Neuronal stem cell (in vitro differentiated cells): ENCODE measurements around the gene RPLP2.
A peak's percentile ranks its signal among the peaks of the same experiment; 100 is the strongest.

Experiments
- DNase-seq: peaks from one replicate; pipeline ENCODE4 v3.0.0-alpha.2; 2013; ENCODE audit warnings: low spot score
- H2AFZ ChIP-seq: one replicate; pipeline ENCODE4 v1.6.1; 2013; ENCODE audit warnings: mild to moderate bottlenecking, low read length, inconsistent platforms
- H2AK5ac ChIP-seq: 2 replicates; pipeline ENCODE4 v1.6.1; 2013; ENCODE audit warnings: low read depth, mild to moderate bottlenecking, inconsistent platforms, low read length, moderate library complexity, mixed read lengths
- H2BK120ac ChIP-seq: 2 replicates; pipeline ENCODE4 v1.6.1; 2013; ENCODE audit warnings: low read depth, mild to moderate bottlenecking, inconsistent platforms, low read length, moderate library complexity, mixed read lengths
- H2BK12ac ChIP-seq: one replicate; pipeline ENCODE4 v1.6.1; 2013; ENCODE audit warnings: low read length, inconsistent platforms
- H2BK15ac ChIP-seq: 2 replicates; pipeline ENCODE4 v1.6.1; 2013; ENCODE audit warnings: mild to moderate bottlenecking, low read length, inconsistent platforms, mixed read lengths
- H2BK5ac ChIP-seq: one replicate; pipeline ENCODE4 v1.6.1; 2013; ENCODE audit warnings: inconsistent platforms, mild to moderate bottlenecking, low read length, moderate library complexity
- H3K14ac ChIP-seq: one replicate; pipeline ENCODE4 v1.6.1; 2013; ENCODE audit warnings: low read length, inconsistent platforms
- H3K18ac ChIP-seq: 2 replicates; pipeline ENCODE4 v1.6.1; 2013; ENCODE audit warnings: low read length, inconsistent platforms
- H3K23ac ChIP-seq: 2 replicates; pipeline ENCODE4 v1.6.1; 2013; ENCODE audit warnings: low read depth, mild to moderate bottlenecking, mixed read lengths, low read length, inconsistent platforms; ENCODE audit not compliant: poor library complexity
- H3K27ac ChIP-seq: replicated peaks from 3 replicates; pipeline ENCODE4 v1.5.1; 2013; ENCODE audit warnings: low read length, inconsistent platforms
- H3K27me3 ChIP-seq, 3 experiments: 2 replicates each; pipeline ENCODE4 v1.6.1; 2013; ENCODE audit warnings: low read length in 3 of 3, mild to moderate bottlenecking in 2 of 3, inconsistent platforms in 1 of 3, low read depth in 1 of 3, mixed read lengths in 1 of 3, moderate library complexity in 1 of 3; ENCODE audit not compliant: control insufficient read depth in 3 of 3, insufficient read depth in 3 of 3
- H3K36me3 ChIP-seq, 2 donors: replicated peaks in 1 of 2; 2 replicates each; pipeline ENCODE4 v1.6.1; 2013; ENCODE audit warnings: low read length in 2 of 2; ENCODE audit not compliant: control insufficient read depth in 2 of 2, insufficient read depth in 2 of 2
- H3K4ac ChIP-seq: 2 replicates; pipeline ENCODE4 v1.6.1; 2013; ENCODE audit warnings: inconsistent platforms, mild to moderate bottlenecking, low read length, moderate library complexity
- H3K4me1 ChIP-seq, 2 donors: 1 replicate in 1 of 2; 2 replicates in 1 of 2; pipeline ENCODE4 v1.6.1; 2013; ENCODE audit warnings: low read length in 2 of 2, low read depth in 1 of 2; ENCODE audit not compliant: control insufficient read depth in 2 of 2, insufficient read depth in 1 of 2
- H3K4me2 ChIP-seq: one replicate; pipeline ENCODE4 v1.6.1; 2013; ENCODE audit warnings: mild to moderate bottlenecking, low read length, inconsistent platforms; ENCODE audit not compliant: insufficient read depth, poor library complexity, severe bottlenecking
- H3K4me3 ChIP-seq, 2 donors: 2 replicates each; pipeline ENCODE4 v1.5.1; 2013; ENCODE audit warnings: low read length in 2 of 2, mild to moderate bottlenecking in 2 of 2, inconsistent platforms in 1 of 2, moderate library complexity in 1 of 2
- H3K79me1 ChIP-seq: one replicate; pipeline ENCODE4 v1.6.1; 2013; ENCODE audit warnings: low read depth, mild to moderate bottlenecking, inconsistent platforms, low read length, moderate library complexity
- H3K9ac ChIP-seq: one replicate; pipeline ENCODE4 v1.6.1; 2013; ENCODE audit warnings: mild to moderate bottlenecking, low read depth, low read length, inconsistent platforms; ENCODE audit not compliant: poor library complexity
- H3K9me3 ChIP-seq, 2 donors: replicated peaks in 1 of 2; 2 replicates each; pipeline versions ENCODE3 to v1.6.1; 2013; ENCODE audit warnings: low read length in 2 of 2, mild to moderate bottlenecking in 2 of 2, inconsistent platforms in 1 of 2, low read depth in 1 of 2, mixed read lengths in 1 of 2, moderate library complexity in 1 of 2; ENCODE audit not compliant: control insufficient read depth in 2 of 2, insufficient read depth in 1 of 2
- H4K8ac ChIP-seq: one replicate; pipeline ENCODE4 v1.6.1; 2013; ENCODE audit warnings: low read depth, mild to moderate bottlenecking, inconsistent platforms, low read length, moderate library complexity
- H4K91ac ChIP-seq: one replicate; pipeline ENCODE4 v1.6.1; 2013; ENCODE audit warnings: low read length, low read depth, mild to moderate bottlenecking, inconsistent platforms; ENCODE audit not compliant: poor library complexity
- WGBS, 2 donors: extraction: QIAGEN DNeasy Blood & Tissue Kit; methylation state at CpG; one replicate each; pipeline ENCODE4 v1.1.7; 2013; ENCODE audit warnings: missing lambda C conversion rate in 2 of 2, mixed read lengths in 1 of 2; ENCODE audit not compliant: insufficient read length in 2 of 2, insufficient replicate concordance in 1 of 2; ENCODE audit errors: extremely low coverage in 2 of 2; 5-methylcytosine and 5-hydroxymethylcytosine counted together

The RPLP2 gene

GRCh38 chr11:859394-860131, 49.8 kb downstream of the RPLP2 start:
- Histone ChIP-seq H3K79me1 (peaks cover 18% of the 10 kb centered on the region), H3K23ac (peak overlapping the region; percentile 89), H4K8ac (peak overlapping the region; percentile 92), H3K27ac (no peak overlapping the region), H3K14ac (peak overlapping the region; percentile 94), H2BK120ac (no peak overlapping the region), H3K36me3 (peaks cover 0 to 17% of the 10 kb centered on the region in 2 donors), H3K4me3 (peak overlapping the region in 1 of 2 donors; percentile 9), H3K4ac (no peak overlapping the region), H3K9ac (peak overlapping the region; percentile 81), H2BK5ac (no peak overlapping the region), H2AK5ac (peak overlapping the region; percentile 46), H2AFZ (no peak overlapping the region), H3K4me2 (no peak overlapping the region), H2BK12ac (no peak overlapping the region), H3K4me1 (peaks cover 18 to 33% of the 10 kb centered on the region in 2 donors), H3K9me3 (no peaks in the 10 kb centered on the region), H3K18ac (peak overlapping the region; percentile 76), H3K27me3 (no peaks in the 10 kb centered on the region), H4K91ac (no peak overlapping the region), H2BK15ac (no peak overlapping the region)
- DNase-seq = no peak
- no CpG with 5 or more reads among the region's 31 CpGs for WGBS, 2 donors

- Histone ChIP-seq H2BK12ac (no peak overlapping the region), H2BK120ac (no peak overlapping the region), H3K23ac (no peak overlapping the region), H3K27ac (no peak overlapping the region), H2BK15ac (no peak overlapping the region), H4K8ac (no peak overlapping the region), H3K4me3 (no peak overlapping the region), H3K18ac (peak overlapping the region; percentile 57), H2AK5ac (peak overlapping the region; percentile 74), H3K36me3 (peaks cover 0 to 24% of the 10 kb centered on the region in 2 donors), H3K4me1 (peaks cover 8 to 24% of the 10 kb centered on the region in 2 donors), H3K14ac (peak overlapping the region; percentile 17), H3K9ac (peak overlapping the region; percentile 70), H2AFZ (no peak overlapping the region), H3K4ac (no peak overlapping the region), H4K91ac (no peak overlapping the region), H3K4me2 (no peak overlapping the region), H3K27me3 (no peaks in the 10 kb centered on the region), H2BK5ac (no peak overlapping the region), H3K9me3 (no peaks in the 10 kb centered on the region), H3K79me1 (peaks cover 18% of the 10 kb centered on the region)
- no peak for DNase-seq
- WGBS, 2 donors = no CpG with 5 or more reads among the region's 21 CpGs
Observed at GRCh38 chr11:860234-861104, 50.7 kb downstream of the RPLP2 start.

- H3K14ac ChIP-seq = no peak overlapping the region
- no peak overlapping the region for H3K4ac ChIP-seq
- no peak overlapping the region for H3K4me3 ChIP-seq
- H4K8ac ChIP-seq = no peak overlapping the region
- no peak overlapping the region for H3K9ac ChIP-seq
- peaks cover 16% of the 10 kb centered on the region for H3K79me1 ChIP-seq
- no peak for DNase-seq
- H2BK12ac ChIP-seq = no peak overlapping the region
- H2BK15ac ChIP-seq = no peak overlapping the region
- no peak overlapping the region for H3K4me2 ChIP-seq
- no peak overlapping the region for H2BK120ac ChIP-seq
- no peak overlapping the region for H3K18ac ChIP-seq
- no peaks in the 10 kb centered on the region for H3K27me3 ChIP-seq
- H4K91ac ChIP-seq = no peak overlapping the region
- no peaks in the 10 kb centered on the region for H3K9me3 ChIP-seq
- H3K4me1 ChIP-seq = peaks cover 7 to 21% of the 10 kb centered on the region in 2 donors
- no peak overlapping the region for H2AK5ac ChIP-seq
- peaks cover 0 to 29% of the 10 kb centered on the region in 2 donors for H3K36me3 ChIP-seq
- WGBS, 2 donors = no CpG with 5 or more reads among the region's 14 CpGs
- H3K27ac ChIP-seq = no peak overlapping the region
- H3K23ac ChIP-seq = no peak overlapping the region
- H2BK5ac ChIP-seq = no peak overlapping the region
- no peak overlapping the region for H2AFZ ChIP-seq
Observed at GRCh38 chr11:861105-861479, 51.3 kb downstream of the RPLP2 start.
